Stimulated activated naive CD8-positive, alpha-beta T cell treated with anti-CD3 and anti-CD28 coated beads, Interleukin-15, amount 100 ng/mL, for 72 hours (primary cell): ENCODE data around the gene OR2T35.
"Not testable (repeated sequence)": the region's sequence is repeated elsewhere in the genome, so short reads cannot be mapped to it uniquely, and the experiment has no call there.

ENCODE experiments used
- ATAC-seq: fragments of 150-1000 bp; cut with Tn5 transposase; 2 replicates; pipeline ENCODE4 v1.10.0; 2021; ENCODE audit warnings: mild to moderate bottlenecking, moderate library complexity
- DNase-seq, 2 donors: peaks; one replicate each; pipeline ENCODE4 v3.0.0; 2021 to 2022
- H3K27ac Mint-ChIP-seq, 2 donors: one replicate each; pipeline ENCODE4 v1.8.0; 2022; ENCODE audit warnings: mild to moderate bottlenecking in 2 of 2, mixed read lengths in 2 of 2, moderate library complexity in 2 of 2
- H3K27me3 Mint-ChIP-seq: one replicate; pipeline ENCODE4 v1.8.0; 2022; ENCODE audit warnings: mixed read lengths
- H3K4me1 Mint-ChIP-seq: one replicate; pipeline ENCODE4 v1.8.0; 2022; ENCODE audit warnings: mild to moderate bottlenecking, mixed read lengths
- H3K4me3 Mint-ChIP-seq, 2 donors: one replicate each; pipeline ENCODE4 v1.8.0; 2022; ENCODE audit warnings: mild to moderate bottlenecking in 2 of 2, mixed read lengths in 2 of 2, moderate library complexity in 1 of 2
- H3K9me3 Mint-ChIP-seq, 2 donors: one replicate each; pipeline ENCODE4 v1.8.0; 2022; ENCODE audit warnings: mixed read lengths in 2 of 2

The OR2T35 gene, protein sequence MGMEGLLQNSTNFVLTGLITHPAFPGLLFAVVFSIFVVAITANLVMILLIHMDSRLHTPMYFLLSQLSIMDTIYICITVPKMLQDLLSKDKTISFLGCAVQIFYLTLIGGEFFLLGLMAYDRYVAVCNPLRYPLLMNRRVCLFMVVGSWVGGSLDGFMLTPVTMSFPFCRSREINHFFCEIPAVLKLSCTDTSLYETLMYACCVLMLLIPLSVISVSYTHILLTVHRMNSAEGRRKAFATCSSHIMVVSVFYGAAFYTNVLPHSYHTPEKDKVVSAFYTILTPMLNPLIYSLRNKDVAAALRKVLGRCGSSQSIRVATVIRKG

DNA sequence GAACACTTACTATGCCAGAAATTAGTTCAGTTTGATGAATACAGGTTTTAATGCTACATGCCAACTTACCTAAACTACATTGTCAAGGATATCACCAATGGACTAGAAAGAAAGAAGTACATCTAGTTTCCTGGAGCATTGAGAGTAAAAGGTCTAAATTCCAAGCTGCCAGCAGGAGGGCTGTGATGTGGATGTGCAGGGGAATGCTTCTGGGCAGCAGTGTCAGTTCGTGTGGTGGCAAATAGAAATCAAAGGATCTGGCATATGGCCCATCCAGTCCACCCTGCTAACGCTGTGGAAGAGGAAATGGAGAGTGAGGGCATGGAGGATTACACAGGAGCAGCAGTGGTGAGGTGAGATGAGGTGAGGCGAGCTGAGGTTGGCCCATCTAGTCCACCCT is at the start of gene OR2T35:
Gene OR2T35 (minus strand): TSS at position 101 of the 400 bp plus-strand sequence. CDS start 6,020 bp downstream, outside the sequence.
- ATAC-seq, H3K9me3 Mint-ChIP-seq, DNase-seq, H3K4me3 Mint-ChIP-seq, H3K4me1 Mint-ChIP-seq, H3K27me3 Mint-ChIP-seq: not testable (repeated sequence)
- peak within 1 kb of the TSS in 1 of 2 donors; percentile 19 for H3K27ac Mint-ChIP-seq

DNA sequence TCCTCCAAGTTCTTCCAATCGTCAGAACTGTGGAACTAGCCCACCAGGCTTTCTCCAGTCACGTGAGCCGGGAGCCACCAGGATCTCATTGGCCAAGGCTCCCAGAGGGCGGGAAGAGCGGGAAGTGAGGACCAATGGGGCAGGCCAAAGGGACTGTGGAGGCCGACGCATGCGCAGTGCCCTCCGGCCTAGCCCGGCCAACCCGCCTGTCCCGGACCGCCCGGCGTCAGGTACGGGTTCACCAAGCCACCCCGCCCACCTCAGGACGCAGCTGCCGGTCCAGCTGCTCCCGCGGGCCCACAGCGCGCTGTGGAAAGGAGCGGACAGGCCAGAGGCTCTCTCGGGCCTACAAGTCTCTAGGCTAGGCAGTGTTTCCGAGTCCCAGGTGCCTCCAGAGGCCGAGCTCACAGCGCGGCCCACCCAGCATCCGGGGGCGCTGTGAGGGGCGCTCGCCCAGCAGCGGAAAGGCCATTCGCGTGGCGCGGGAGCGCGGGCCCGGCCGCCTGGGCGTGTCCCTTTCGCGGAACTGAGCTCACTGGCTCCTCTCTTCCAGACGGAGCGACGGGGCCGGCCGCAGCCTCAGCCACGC is 46.6 kb upstream of the OR2T35 start:
- no peak overlapping the region for H3K27ac Mint-ChIP-seq
- peaks cover 4% of the 10 kb centered on the region for H3K4me1 Mint-ChIP-seq
- DNase-seq (no peak), ATAC-seq (peak; percentile 45)
- no peak overlapping the region for H3K4me3 Mint-ChIP-seq
- peaks cover 15 to 18% of the 10 kb centered on the region in 2 donors for H3K9me3 Mint-ChIP-seq
- H3K27me3 Mint-ChIP-seq = peaks cover 8% of the 10 kb centered on the region

DNA sequence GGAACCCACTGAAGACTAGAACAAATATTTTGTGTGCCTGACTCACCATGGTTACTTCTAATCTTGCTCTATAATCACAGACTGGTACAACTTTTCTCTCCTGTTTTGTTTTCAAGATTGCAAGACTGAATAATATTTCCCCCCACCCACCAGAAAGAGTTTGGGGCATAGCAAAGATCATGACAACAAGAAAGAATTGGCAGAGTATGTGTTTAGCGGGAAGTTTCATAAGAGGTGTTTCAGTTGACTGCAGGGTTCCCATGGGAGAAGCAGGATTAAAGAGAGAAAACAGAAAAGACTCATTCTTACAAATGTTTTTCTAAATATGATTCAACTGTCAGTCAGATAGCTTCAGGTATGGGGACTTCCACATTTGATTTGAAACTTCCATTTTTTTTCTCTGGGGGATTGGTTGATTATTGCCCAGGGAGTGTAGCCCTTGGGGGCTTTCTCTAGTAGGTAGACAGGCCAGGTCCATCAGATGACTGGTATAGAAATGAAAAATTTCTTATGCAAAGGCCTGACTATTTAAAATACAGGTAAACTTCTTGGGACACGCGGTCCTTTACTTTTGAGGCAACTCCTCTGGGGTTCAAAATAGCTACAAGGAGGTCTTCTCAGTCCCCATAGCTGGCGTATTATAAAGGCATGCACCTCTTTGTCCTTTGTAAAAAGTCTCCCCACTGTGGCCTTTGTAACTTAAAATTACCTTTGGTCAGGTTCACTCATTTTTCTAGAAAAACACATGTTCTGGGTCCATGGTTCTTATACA is 43.6 kb upstream of the OR2T35 start:
- H3K27ac Mint-ChIP-seq = no peak overlapping the region
- peaks cover 6% of the 10 kb centered on the region for H3K4me1 Mint-ChIP-seq

DNA sequence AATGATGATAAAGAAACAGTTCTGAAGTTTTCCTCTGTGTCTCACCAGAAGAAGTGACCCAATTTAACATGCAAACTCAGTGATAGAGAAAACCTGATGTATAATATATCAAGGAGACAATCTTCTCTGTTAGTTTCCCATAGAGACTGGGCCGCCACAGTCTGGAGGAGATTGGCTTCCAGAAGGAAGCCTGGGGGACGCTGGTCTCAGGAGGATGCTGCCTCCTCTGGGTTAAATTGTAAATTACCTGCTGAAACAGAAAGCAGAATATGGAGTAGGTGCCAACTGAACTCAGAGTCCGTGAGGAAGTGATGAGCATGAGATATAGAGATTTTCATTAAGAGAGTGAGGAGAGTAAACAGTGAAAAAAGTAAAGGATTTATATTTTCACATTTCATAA is 41.7 kb upstream of the OR2T35 start:
- ATAC-seq (peak; percentile 67), DNase-seq (peak in 1 of 2 donors; percentile 6)
- peaks cover 6% of the 10 kb centered on the region for H3K4me1 Mint-ChIP-seq
- H3K9me3 Mint-ChIP-seq = peaks cover 9 to 10% of the 10 kb centered on the region in 2 donors
- H3K27ac Mint-ChIP-seq = no peak overlapping the region
- H3K27me3 Mint-ChIP-seq = peaks cover 5% of the 10 kb centered on the region
- no peak overlapping the region for H3K4me3 Mint-ChIP-seq

More for the DNA sequence above, 43.6 kb upstream of the OR2T35 start:
- Mint-ChIP-seq H3K4me3 (no peak overlapping the region), H3K27me3 (peaks cover 8% of the 10 kb centered on the region), H3K9me3 (peaks cover 15 to 18% of the 10 kb centered on the region in 2 donors)
- ATAC-seq (no peak), DNase-seq (no peak)

DNA sequence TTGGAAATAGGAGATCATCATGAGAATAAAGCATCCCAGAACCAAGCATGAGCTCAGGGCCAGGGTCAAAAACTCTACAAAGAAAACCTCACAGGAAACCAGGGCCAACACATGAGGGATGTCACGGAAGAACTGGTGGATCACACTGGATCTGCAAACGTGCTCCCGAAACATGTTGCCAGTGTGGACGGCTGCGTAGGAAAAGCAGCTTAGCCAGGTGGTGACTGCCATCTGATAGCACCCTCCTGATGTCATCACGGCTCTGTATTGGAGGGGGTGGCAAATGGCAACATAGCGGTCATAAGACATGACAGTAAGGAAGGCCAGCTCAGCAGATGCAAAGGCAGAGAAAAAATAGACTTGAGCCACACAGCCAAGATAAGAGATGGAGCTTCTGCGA is 36.6 kb upstream of the OR2T35 start:
- ATAC-seq = no peak
- peaks cover 13% of the 10 kb centered on the region for H3K27me3 Mint-ChIP-seq
- peaks cover 1% of the 10 kb centered on the region for H3K4me1 Mint-ChIP-seq
- DNase-seq = no peak
- H3K27ac Mint-ChIP-seq = no peak overlapping the region
- no peak overlapping the region for H3K4me3 Mint-ChIP-seq
- no peaks in the 10 kb centered on the region for H3K9me3 Mint-ChIP-seq

DNA sequence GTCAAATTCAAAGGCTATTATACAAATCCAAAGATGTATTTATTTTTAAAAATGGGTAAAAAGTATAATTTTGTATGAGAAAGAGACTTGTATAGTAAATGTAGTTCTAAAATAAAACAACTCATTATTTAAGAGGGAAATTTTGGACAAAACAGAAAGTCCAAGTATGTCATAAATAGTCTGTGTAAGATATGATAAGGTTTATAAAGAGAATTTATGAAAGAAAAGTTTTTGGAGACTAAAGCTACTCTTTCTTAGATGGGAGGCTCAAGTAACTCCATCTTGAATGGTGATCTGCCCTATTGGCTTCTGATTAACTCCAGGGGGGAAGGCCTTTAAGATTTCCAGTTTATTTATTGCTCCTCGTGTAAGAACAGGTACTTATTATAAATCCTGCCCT is 24.9 kb upstream of the OR2T35 start:
- DNase-seq (no peak), ATAC-seq (no peak)
- Mint-ChIP-seq H3K27me3 (no peaks in the 10 kb centered on the region), H3K27ac (no peak overlapping the region), H3K9me3 (peaks cover 0 to 16% of the 10 kb centered on the region in 2 donors), H3K4me1 (no peaks in the 10 kb centered on the region), H3K4me3 (no peak overlapping the region)

DNA sequence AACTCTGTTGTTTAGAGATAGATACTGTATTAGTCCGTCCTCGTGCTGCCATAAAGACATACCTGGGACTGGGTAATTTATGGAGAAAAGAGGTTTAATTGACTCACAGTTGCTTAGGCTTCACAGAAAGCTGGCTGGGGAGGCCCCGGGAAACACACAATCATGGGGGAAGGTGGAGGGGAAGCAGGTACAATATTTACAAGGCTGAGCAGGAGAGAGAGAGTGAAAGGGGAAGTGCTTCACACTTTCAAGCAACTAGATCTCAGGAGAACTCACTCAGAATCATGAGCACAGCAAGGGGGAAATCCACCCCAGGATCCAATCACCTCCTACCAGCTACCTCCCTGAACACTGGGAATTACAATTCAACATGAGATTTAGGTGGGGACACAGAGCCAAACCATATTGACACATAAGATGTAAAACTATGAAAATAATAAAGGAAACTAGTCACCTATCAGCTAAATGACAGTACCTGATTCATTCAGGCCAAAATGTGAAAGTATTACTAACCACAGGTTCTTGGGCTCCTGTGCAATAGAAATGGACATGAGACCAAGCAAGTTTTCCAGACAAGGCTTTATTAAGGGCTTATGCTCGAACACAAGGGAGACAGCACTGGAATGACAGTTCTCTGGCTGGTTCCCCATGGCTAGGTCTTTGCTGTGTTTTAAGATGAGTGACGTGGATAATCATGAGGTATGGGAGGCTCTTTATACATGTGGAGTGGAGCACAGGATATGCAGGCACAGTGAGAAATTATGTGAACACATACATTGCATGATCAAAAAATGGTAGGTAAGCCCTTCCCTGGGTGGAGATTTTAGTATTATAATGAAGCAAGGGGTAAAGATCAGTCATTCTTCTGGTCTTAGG is 18.6 kb upstream of the OR2T35 start:
- ATAC-seq, DNase-seq, H3K4me1 Mint-ChIP-seq, H3K4me3 Mint-ChIP-seq, H3K9me3 Mint-ChIP-seq, H3K27me3 Mint-ChIP-seq: not testable (repeated sequence)
- H3K27ac Mint-ChIP-seq = peak overlapping the region in 1 of 2 donors; percentile 60

DNA sequence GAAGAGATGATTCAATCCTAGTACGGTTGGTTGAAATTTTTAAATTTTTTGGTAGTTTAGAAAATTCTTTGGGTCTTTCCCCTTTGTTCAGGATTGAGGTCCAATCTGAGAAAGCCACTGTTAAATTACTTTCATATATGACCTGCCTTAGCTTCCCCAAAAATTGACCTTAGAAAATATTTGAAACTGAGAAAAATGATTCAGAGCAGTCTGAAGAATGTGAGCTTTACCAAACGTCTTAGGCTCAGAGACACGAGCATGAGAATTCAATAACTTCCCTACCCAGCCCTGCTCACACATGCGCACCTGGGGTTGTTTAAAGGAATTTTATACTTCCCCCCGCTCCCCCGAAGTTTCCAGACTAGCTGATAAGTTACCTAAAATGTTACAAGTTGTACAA is 11.7 kb upstream of the OR2T35 start:
- DNase-seq, H3K27me3 Mint-ChIP-seq, H3K27ac Mint-ChIP-seq, ATAC-seq, H3K4me1 Mint-ChIP-seq, H3K9me3 Mint-ChIP-seq, H3K4me3 Mint-ChIP-seq: not testable (repeated sequence)

DNA sequence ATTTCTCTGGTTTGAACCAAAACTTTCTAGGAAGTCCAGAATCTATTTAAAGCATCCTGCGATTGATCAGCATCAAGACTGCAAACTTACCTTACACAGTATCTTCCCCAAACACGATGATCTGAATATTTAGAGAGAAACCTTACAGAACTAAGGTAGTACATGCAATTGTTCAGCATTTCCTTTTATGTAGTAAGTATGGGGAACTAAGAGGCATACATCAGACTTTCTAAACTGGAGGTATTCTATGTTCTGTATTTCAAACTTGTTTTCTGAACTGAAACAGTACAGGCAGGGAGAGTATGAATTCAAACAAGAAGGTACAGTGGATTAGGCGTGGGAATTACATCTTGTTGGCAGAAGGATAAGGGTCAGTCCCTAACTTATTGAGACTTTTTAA is 10.3 kb upstream of the OR2T35 start, which contains the start of gene OR2T27:
Gene OR2T27 (minus strand): TSS at position 175 of the 400 bp plus-strand sequence. CDS start 4,644 bp downstream, outside the sequence.
- not testable (repeated sequence) for H3K9me3 Mint-ChIP-seq, H3K4me1 Mint-ChIP-seq, DNase-seq, H3K27ac Mint-ChIP-seq, H3K27me3 Mint-ChIP-seq, H3K4me3 Mint-ChIP-seq, ATAC-seq

DNA sequence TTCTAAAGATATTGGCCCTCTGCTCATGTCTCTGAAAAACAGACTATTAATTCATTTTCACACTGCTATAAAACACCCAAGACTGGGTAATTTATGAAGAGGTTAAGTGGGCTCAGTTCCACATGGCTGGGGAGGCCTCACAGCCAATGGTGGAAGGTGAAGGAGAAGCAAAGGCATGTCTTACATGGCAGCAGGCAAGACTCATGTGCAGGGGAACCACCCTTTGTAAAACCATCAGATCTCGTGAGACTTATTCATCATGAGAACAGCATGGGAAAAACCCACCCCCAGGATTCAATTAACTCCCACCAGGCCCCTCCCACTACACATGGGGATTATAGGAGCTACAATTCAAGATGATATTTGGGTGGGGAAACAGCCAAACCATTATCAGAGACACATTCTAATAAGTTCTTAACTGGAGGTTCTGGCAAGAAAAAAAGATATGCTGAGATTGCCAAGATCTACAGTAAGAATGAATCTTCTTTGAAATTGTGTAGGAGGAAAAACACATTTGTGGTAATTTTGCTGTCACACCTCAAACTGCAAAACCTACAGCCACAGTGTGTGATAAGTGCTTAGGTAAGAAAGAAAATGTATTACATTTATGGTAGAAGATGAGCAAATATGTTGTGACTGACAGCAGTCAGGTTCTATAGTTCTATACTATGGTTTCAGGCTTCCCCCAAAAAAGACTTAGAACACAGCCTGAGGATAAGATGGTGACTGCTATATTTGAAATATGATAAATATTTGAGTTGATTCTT is 3.9 kb upstream of the OR2T35 start:
- H3K4me3 Mint-ChIP-seq, H3K27ac Mint-ChIP-seq, H3K4me1 Mint-ChIP-seq, ATAC-seq, H3K27me3 Mint-ChIP-seq, H3K9me3 Mint-ChIP-seq, DNase-seq: not testable (repeated sequence)

DNA sequence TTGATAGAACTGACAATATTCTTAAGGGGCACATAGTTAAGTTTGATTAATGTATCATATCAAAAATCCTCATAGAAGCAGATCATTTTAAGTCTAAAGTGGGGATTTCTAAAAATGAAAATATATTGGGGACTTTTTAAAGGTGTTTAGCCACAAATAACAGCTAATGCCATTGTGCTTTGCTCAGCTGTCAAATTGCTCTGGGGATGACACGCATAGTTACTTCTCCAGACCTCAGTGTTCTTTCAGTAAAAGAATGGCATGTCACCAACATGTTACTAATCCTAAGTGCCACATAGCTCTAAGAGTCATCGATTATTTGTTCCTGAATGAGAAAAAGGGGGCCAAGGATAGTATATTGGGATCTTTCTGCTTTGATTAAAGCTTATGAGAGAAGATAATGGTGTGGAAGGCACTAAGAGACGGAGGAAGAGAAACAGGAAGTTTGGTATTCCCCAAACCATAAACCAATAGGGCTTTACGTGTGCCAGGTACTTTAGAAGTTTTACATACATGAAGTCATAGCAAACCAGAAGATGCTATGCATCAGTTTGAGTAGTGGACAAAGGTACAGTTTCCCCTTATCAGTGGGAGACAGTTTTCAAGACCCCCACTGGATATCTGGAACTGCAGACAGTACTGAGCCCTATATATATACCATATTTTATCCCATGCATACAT is 2.0 kb downstream of the OR2T35 start:
- ATAC-seq = peak; percentile 66
- not testable (repeated sequence) for H3K9me3 Mint-ChIP-seq, H3K27ac Mint-ChIP-seq, H3K4me3 Mint-ChIP-seq, H3K27me3 Mint-ChIP-seq, H3K4me1 Mint-ChIP-seq, DNase-seq

DNA sequence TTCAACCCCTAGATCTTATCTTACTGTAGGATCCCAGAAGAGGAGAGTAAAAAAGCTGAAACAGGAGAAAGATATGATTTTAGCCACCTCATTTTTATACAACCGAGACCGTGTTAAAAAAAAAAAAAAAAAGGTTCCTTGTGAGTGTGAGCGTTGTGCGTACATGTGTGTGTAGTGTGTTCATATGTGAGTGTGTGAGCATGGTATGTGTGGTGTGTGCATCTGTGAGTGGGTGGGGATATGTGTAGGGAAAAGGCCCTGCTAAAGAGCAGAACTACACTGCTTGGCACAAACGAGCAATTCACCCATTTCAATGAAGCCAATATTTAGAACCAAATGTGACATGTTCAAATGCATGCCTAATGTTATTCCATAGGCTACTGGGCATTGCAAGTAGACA is 3.5 kb downstream of the OR2T35 start:
- ATAC-seq, H3K4me3 Mint-ChIP-seq, DNase-seq, H3K27ac Mint-ChIP-seq, H3K27me3 Mint-ChIP-seq, H3K9me3 Mint-ChIP-seq, H3K4me1 Mint-ChIP-seq: not testable (repeated sequence)

DNA sequence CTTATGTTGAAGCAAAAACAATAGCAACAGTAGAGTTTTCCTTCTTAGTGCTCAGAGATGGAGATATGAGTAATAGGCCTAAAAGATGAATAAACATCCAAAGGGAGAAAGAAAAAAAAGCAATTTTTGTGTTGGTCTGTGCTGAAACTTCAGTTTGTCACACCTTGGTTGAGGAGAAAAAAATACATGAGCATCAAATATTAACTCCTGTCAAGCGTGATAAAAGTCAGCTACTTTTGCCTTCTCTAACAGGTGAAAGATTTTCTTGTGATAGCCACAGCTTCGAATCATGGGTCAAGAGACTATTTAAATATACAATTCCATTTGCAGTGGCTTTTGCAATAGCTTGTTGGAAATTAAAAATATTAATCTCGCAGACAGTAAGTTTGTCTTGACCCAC is 4.2 kb downstream of the OR2T35 start:
- H3K27me3 Mint-ChIP-seq, H3K9me3 Mint-ChIP-seq, H3K4me1 Mint-ChIP-seq, H3K27ac Mint-ChIP-seq, DNase-seq, H3K4me3 Mint-ChIP-seq, ATAC-seq: not testable (repeated sequence)

DNA sequence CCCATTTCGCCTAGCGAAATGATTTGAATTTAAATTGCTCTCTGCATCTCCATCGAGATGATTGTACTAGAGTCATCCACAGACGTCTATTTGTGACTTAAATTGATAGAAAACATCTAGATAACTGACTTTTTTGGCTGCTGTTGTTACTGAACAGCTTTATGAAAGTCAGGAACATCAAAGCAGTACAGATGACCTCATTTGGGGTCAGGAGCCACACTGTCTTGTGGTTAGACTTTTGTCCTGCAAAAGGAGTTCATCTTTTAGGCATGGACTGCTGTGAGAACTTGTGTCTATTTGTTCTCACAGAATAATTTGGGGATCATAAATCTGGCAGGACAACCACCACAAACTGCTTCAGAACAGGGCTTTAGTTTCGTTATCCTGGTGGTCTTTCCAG is 5.4 kb downstream of the OR2T35 start:
- H3K9me3 Mint-ChIP-seq, DNase-seq, H3K4me3 Mint-ChIP-seq, H3K27me3 Mint-ChIP-seq, H3K4me1 Mint-ChIP-seq, H3K27ac Mint-ChIP-seq: not testable (repeated sequence)
- peak; percentile 31 for ATAC-seq
